C4-2B (cell line): ENCODE data around the gene AGBL1.

Experiments
- H3K27ac ChIP-seq: fragments of 450-650 bp; 2 replicates; pipeline ENCODE4 v1.5.1; 2017
- CTCF ChIP-seq: fragments of 450-650 bp; conservative IDR thresholded peaks from 2 replicates; pipeline ENCODE4 v1.5.1; 2017; ENCODE audit warnings: mild to moderate bottlenecking
- ZFX ChIP-seq: fragments of 450-650 bp; IDR thresholded peaks from 2 replicates; pipeline ENCODE4 v1.6.1; 2017

AGBL1 gene

DNA sequence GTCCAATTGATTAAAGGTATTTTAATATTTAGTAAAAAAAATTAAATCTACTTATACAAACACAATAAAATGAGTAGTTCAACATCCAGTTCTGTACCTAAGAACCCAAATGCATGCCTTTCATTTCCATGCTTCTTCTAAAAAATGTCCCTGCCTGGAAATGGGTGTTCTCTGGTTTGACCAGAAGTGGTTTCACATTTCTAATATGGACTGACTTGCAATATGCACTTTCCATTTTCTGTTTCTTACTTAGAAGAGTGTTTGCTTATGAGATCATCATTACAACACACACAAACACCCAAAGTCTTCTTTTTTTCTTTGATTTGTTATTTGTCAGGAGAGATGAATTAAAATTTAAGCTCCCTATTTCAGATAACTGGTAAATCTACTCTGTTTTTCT is 879.6 kb downstream of the AGBL1 start:
- no peak for TF ChIP-seq ZFX
- no peak overlapping the region for H3K27ac ChIP-seq

- H3K27ac ChIP-seq, result no peak overlapping the region
- TF ChIP-seq CTCF (no peak), ZFX (no peak)
Observed at GRCh38 chr15:86961669-86962068, 882.0 kb downstream of the AGBL1 start.

- TF ChIP-seq CTCF, result no peak
- TF ChIP-seq ZFX, result no peak
- H3K27ac ChIP-seq, result no peak overlapping the region
Observed at GRCh38 chr15:86964271-86964670, 884.6 kb downstream of the AGBL1 start.

DNA sequence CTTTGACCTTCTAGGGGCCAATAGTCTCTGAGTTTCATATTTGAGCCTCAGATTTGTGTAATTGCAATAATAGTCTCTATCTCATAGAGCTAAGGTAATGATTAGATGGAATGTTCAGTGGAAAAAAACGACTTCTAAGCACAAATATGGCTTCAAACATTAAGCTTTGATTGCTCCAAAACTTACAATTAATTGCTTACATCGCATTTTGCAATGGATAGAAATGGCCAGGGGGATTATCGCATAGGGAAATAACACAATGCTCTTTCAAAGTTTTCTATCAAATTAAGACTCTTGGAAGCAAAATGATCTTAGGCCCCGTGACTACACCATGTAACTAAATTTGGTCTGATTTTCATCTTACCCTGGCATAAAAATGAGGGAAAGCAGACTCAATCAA is 888.6 kb downstream of the AGBL1 start:
- TF ChIP-seq ZFX, result no peak
- TF ChIP-seq CTCF, result no peak
- H3K27ac ChIP-seq, result no peak overlapping the region

DNA sequence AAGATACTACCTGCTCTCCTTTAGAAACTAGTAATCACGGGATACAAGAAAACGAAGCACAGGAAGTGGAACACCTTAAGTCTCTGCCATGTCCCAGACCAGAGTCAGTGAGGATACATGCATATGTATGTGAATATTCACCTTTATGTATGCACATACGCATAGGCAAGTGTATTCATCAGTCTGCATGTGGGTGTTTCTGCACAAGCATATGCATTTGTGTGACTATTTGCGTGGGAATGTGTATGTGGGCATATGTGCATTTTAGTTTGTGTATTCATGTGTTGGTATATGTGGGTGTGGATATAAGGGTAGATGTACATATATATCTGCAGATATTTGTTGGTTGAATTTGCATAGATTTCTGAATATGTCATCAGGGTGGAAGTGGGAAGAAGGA is 889.7 kb downstream of the AGBL1 start:
- H3K27ac ChIP-seq, result no peak overlapping the region
- TF ChIP-seq ZFX (no peak), CTCF (no peak)

DNA sequence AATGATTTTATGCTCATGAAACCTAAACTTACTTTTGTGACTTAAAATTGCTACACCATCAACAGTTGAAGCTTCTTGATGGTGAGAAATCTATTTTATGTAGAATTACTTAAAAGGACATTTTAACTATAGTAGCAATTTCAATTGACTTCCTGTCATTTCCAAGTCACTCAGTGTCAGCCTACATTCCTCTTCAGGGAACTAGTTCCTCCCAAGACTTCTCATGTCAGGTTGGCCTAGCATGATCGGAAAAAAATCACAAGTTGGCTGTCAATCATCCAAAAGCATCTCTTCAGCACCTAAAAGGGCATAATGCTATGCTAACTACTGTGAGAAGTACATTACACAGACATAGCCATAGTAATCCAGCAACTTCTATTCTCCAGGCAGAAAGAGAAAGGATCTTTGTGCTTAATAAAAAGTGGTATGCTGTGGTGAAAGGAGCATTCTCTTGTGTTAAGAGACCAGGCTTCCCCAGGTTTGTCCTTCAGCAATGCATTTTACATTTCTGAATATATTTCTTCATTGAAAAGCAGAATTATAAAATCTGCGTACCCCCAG is 893.7 kb downstream of the AGBL1 start:
- TF ChIP-seq CTCF, result no peak
- no peak for TF ChIP-seq ZFX
- H3K27ac ChIP-seq, result no peak overlapping the region

DNA sequence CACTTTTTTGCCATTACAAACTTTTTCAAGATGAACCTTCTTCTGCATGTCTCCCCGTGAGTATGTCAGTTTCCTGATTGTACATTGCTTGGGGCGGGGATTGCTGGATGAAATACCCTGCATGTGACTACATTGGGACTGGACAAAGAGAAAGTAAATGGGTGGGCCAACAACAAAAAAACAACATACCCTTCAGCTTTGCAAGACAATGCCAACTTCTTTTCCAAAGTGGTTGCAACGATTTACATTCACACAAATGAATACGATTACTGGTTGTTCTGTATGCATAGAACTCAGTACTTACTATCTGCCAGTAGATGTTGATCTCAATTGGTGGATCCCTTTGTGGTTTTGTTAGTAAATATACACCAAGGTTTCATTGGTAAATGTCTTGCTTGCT is 908.4 kb downstream of the AGBL1 start:
- TF ChIP-seq ZFX (no peak), CTCF (no peak)
- no peak overlapping the region for H3K27ac ChIP-seq

GRCh38 chr15:87021751-87022150 is 942.1 kb downstream of the AGBL1 start:
- TF ChIP-seq ZFX, result no peak
- no peak for TF ChIP-seq CTCF
- H3K27ac ChIP-seq, result no peak overlapping the region
